GM12878 (cell line): ENCODE data around the gene HMCN2.

ENCODE experiments used
- BACH1 ChIP-seq: fragments of 450-650 bp; IDR thresholded peaks from 2 replicates; pipeline ENCODE4 v1.6.1; 2017; ENCODE audit warnings: mild to moderate bottlenecking, borderline replicate concordance
- CEBPZ ChIP-seq: fragments of 150-350 bp; IDR thresholded peaks from 2 replicates; pipeline ENCODE4 v1.6.1; 2016; ENCODE audit warnings: low read depth, low read length
- CHD1 ChIP-seq: IDR thresholded peaks from 2 replicates; pipeline ENCODE4 v1.6.1; 2012; ENCODE audit warnings: low read depth, low read length, improper control_type of control experiment
- EZH2 ChIP-seq: IDR thresholded peaks from 2 replicates; pipeline ENCODE4 v1.6.1; 2012; ENCODE audit warnings: low read depth, mild to moderate bottlenecking, control low read depth, inconsistent platforms, low read length, borderline replicate concordance; ENCODE audit not compliant: control insufficient read depth
- KDM1A ChIP-seq: fragments of 200-600 bp; sonication (generic); IDR thresholded peaks from 2 replicates; pipeline ENCODE4 v1.6.1; 2016; ENCODE audit warnings: borderline replicate concordance
- NRF1 ChIP-seq: conservative IDR thresholded peaks from 2 replicates; pipeline ENCODE4 v1.6.1; 2011; ENCODE audit warnings: mild to moderate bottlenecking, low read depth, low read length, improper control_type of control experiment
- POLR2A ChIP-seq: IDR thresholded peaks from 2 replicates; pipeline ENCODE4 v1.6.1; 2011; ENCODE audit warnings: low read depth, mild to moderate bottlenecking, low read length
- POLR2AphosphoS5 ChIP-seq: IDR thresholded peaks from 2 replicates; pipeline ENCODE4 v1.6.1; 2011; ENCODE audit warnings: mild to moderate bottlenecking, low read length, inconsistent platforms
- RAD21 ChIP-seq: IDR thresholded peaks from 2 replicates; pipeline ENCODE4 v1.6.1; 2011; ENCODE audit warnings: mild to moderate bottlenecking, low read depth, low read length, moderate library complexity; ENCODE audit not compliant: insufficient read depth
- REST ChIP-seq: IDR thresholded peaks from 2 replicates; pipeline ENCODE4 v1.6.1; 2012; ENCODE audit warnings: mild to moderate bottlenecking, low read depth, low read length
- TAF1 ChIP-seq: IDR thresholded peaks from 2 replicates; pipeline ENCODE4 v1.6.1; 2011; ENCODE audit warnings: mild to moderate bottlenecking, low read depth, low read length, borderline replicate concordance
- TF ChIP-seq, protein P1 (sequence below), 3 experiments: IDR thresholded peaks in 2 of 3; conservative IDR thresholded peaks in 1 of 3; 2 replicates each; pipeline ENCODE4 v1.5.1; 2011; ENCODE audit warnings: low read depth in 3 of 3, low read length in 3 of 3, mild to moderate bottlenecking in 3 of 3, control low read depth in 2 of 3, moderate library complexity in 2 of 3, inconsistent platforms in 1 of 3, mixed read lengths in 1 of 3; ENCODE audit not compliant: control insufficient read depth in 2 of 3, insufficient read depth in 1 of 3; ENCODE audit errors: extremely low read depth in 1 of 3

DNA sequence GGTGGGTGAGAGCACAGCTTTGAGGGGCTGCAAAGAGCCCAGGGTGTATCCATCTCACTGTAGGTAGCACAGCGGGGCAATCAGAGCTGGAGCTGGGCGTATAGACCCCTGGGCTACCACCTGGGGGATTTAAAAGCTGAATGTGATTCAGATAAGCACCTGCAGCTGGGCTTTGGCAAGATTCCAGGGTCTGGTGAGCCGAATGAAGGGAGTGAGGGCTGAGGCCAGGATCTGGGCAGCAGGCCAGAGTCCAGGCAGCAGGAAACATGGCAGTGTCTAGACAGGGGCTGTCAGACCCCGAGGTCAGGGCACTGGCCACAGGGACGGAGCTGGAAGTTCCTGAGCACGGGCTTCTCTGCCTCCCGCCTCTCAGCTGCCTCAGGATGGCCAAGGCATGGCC, 187.9 kb downstream of the HMCN2 start:
- TF ChIP-seq, protein P1, sequence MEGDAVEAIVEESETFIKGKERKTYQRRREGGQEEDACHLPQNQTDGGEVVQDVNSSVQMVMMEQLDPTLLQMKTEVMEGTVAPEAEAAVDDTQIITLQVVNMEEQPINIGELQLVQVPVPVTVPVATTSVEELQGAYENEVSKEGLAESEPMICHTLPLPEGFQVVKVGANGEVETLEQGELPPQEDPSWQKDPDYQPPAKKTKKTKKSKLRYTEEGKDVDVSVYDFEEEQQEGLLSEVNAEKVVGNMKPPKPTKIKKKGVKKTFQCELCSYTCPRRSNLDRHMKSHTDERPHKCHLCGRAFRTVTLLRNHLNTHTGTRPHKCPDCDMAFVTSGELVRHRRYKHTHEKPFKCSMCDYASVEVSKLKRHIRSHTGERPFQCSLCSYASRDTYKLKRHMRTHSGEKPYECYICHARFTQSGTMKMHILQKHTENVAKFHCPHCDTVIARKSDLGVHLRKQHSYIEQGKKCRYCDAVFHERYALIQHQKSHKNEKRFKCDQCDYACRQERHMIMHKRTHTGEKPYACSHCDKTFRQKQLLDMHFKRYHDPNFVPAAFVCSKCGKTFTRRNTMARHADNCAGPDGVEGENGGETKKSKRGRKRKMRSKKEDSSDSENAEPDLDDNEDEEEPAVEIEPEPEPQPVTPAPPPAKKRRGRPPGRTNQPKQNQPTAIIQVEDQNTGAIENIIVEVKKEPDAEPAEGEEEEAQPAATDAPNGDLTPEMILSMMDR (IDR thresholded peaks at IDR 0.05 in 2 of 3, conservative IDR thresholded peaks at IDR 0.05 in 1 of 3; ENCODE audit: control insufficient read depth in 2 of 3, extremely low read depth in 1 of 3, insufficient read depth in 1 of 3, low read depth in 3 of 3, low read length in 3 of 3), result no peak
- no peak for TF ChIP-seq POLR2A
- TF ChIP-seq KDM1A, result no peak
- TF ChIP-seq EZH2, result no peak
- no peak for TF ChIP-seq CHD1
- TF ChIP-seq REST, result no peak
- TF ChIP-seq BACH1, result no peak
- no peak for TF ChIP-seq TAF1
- TF ChIP-seq RAD21, result no peak
- no peak for TF ChIP-seq POLR2AphosphoS5
- no peak for TF ChIP-seq NRF1
- TF ChIP-seq CEBPZ, result no peak
